Measurements from ENCODE around the gene GRK5.

Gene GRK5

DNA sequence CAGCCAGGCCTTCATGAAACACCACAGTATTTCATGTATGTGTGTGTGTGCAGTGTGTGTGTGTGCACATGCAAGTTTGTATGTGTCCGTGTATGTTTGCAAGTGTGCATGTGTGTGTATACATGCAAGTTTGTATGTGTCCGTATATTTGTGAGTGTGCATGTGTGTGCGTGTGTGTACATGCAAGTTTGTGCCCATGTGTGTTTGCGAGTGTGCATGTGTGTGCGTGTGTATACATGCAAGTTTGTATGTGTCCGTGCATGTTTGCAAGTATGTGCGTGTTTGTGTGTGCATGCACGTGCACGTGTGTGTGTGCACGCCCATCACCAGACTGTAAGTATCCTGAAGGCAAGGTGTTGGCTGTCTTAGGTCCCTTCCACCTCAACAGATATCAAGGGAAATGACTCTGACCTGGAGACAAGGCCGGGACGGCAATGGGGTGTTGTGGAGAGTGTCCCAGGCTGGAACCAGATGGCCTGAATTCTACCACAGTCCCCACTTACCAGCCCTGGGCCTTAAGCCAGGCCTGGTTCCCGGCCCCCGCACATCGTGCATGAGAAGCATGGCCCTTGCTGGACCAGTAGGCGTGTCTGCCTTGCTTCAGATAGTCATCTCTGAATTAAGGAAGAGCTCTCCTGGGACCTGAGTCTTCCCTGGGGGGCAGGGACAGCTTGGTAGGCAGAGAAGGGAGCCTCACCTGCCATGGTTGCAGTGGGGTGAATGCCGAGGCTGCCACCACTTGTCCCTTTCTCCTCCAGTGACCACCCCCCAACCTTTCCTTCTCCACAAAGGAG lies 140.0 kb downstream of the GRK5 start:
- no peak for DNase-seq

DNA sequence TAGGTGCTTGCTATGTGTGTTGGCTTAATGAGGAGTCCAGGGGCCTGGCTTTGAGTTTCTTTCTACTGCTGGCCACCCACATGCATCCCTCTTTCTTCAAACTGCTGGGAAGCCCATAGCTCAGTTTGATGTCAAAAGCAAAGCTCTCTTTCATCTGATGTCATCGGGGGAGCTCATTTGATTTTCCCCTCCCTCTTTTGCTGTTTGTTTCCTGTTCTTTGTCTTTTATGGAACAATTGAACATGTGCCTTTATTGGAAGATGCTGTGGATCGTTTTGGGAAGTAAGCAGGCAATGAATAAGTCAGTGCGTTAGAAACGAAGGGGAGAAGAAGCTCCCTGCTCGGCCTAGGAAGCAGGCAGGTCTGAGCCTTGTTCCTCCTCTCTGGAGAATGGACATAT lies 140.7 kb downstream of the GRK5 start:
- no peak for DNase-seq

DNA sequence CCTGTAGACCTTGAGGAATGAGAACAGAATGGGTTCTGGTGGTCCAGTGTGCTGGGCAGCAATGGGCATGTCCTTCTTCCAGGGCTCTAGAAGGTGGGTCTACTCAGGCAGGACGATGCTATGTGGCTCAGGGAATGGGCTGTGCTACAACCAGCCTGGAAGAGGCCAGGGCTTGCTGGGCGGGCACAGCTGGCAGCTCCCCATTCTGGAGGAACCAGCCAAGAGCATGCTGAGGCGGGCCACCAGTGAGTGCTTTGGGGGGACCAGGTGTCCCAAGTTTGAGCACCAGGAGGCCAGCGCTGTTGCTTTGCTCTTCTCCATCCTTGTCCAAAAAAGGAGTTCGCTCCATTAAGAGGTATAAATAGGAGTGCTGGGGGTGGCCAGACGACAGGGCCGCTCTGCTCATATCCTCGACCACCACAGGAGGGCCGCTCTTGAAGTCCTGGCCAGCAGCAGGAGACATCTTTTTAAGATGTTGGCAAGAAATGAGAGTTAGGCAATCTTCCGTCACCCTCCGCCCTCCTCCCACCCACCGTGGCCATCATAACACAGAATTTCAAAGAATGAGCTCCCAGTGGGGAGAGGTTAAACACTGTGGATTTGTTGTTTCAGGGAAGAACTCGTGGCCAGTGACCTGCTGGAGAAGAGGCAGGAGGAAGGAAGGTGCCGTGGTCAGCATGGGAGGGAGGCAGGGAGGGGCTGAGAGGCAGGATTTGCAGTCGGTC lies 141.3 kb downstream of the GRK5 start:
- no peak for DNase-seq

DNA sequence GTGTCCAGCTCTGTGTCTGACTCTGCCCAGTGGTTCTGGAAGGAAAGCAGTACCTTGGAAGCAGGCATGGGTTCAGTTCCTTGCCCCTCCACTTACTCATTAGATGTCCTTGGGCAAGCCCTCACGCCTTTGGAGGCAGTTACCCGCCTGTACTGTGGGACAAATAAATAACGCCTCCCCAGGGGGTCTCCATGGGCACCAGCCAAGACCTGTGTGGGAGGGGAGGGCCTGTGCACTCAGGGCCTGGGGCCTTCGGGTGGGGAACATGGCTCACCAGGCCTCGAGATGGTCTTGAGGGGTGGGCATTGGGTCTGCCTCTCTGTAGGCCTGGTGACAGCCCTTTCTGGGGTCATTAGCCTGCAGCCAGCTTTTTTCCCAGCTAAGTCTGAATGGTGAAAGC lies 142.0 kb downstream of the GRK5 start:
- DNase-seq, result no peak

DNA sequence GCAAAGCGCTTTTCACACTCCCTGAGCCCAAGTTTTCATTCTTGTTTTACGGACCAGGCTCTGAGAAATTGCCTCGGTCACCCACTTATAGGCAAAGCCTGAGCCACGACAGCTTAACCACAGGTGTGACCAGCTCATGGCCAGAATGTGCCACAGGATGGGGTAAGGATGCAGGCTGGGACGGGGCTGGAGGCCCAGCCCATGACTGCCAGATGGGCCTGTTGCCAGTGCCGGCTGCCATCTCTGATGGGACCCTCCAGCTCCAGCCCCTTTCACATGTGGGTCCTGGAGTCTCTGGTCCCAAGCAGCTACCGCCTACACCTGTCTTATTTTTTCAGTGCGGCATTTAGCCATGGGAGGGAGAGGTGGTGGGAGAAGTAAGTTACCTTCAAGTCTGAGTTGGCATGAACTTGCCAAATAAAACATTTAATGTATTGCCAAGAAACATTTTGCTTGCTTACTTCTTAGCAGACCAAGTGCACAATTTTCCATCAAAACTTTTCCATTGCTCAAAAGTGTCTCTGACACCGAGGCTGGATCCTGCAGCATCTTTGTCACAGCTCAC lies 142.6 kb downstream of the GRK5 start:
- DNase-seq, result no peak

DNA sequence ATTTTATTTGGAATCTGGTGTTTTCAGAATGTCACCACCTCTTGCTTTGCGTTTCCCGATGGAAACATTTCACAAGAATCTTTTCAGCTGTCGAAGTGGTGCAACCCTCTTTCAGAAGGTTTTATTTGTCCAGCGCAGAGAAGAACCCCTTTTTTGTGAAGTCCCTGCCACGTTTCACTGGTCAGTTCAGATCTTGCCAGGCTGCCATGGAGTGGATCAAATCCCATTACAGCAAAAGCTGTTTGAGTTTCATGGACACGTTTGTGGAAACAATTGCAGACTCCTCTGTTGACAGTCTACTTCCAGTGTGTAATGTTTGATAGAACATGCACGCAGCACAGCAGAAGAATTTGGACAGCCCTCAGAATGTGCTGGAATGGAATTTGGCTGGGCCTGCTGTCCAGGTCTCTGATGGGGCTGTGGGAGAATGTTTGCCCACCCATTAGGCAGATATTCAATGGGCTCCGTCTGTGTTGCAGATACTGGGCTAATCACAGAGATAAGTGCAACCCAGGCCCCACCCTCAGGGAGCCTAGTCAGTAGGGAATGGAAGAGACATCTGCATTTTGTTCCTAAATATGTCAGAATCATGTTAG lies 143.2 kb downstream of the GRK5 start:
- DNase-seq, result no peak

DNA sequence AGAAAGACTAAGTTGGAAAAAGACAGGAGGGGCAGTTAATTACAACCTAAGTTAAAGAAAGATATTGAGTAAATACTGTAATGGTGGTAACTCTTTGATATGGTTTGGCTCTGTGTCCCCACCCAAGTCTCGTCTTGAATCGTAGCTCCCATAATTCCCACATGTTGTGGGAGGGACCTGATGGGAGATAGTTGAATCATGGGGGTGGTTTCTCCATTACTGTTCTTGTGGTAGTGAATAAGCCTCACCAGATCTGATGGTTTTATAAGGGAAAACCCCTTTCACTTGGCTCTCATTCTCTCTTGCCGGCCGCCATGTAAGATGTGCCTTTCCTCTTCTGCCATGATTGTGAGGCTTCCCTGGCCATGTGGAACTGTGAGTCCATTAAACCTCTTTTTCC lies 143.8 kb downstream of the GRK5 start:
- no peak for DNase-seq

DNA sequence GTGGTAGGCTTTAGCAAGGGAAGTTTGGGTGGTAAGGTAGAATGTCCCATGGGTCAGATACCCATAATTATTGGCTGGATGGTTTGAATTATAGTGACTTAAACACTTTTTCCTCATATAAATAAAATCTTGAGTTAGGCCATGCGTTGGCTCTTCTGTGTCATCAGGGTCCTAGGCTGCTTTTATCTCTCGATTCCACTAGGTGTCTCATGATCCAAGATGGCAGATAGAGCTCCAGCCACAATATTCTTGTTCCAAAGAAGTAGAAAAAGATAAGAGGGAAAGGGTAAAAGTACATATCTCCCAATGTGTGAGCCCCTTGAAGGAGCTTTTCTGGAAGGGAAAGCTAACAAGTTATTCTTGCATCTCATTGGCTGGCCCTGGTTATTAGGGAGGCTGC lies 144.7 kb downstream of the GRK5 start:
- no peak for DNase-seq

DNA sequence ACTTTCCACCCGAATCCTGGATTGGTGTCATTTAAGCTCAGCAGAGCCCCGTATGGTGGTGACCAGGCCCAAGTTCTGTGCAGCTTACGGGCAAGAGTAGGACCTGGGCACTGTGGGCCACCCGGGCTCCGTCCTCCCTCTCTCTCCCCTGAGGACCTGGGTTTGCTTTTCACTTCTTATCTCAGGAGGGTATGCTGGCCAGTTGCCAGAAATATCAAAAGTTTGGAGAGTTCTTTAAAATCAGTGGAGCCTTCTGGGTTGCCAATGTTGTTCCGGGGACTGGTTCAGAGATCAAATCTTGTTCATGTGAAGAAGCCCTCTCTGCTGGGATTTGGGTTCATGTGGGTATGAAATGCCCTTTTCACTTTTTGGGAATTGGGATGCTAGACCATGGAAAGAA lies 145.4 kb downstream of the GRK5 start:
- no peak for DNase-seq

DNA sequence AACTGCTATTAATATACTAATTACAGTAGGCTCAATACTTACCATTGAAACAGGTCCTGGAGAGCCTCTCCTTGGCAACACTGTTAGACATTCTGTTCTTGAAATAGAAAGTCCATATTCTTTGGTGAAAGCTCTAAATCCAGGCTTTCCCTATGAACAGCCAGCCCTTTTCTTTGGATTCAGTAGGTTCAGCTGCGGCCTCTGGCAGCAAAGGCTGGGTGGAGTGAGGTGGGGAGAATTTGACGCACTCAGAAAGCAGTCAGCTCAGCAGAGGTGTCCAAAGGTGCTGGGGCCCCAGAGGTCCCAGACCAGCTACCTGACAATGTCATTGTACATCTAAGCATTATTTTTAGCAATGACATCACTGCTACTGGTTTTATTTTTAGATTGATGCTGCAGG lies 146.1 kb downstream of the GRK5 start:
- no peak for DNase-seq

DNA sequence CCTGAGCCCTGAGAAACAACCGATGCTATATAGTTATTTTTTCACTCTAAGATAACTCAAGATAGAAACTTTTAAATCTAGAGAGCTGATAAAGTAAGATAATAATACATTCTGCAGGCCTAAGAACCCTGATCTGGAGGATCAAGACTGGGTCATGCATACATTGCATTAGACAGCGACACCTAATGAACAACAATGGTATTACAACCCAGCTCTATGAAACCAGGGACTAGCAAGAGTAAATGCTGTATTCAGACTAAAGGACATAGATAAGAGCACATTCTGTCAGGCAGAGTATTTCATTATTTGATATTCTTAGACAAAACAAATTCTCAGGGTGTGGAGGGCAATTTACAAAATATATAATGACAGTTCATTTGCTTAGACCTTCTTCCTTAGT lies 148.6 kb downstream of the GRK5 start:
- no peak for DNase-seq

DNA sequence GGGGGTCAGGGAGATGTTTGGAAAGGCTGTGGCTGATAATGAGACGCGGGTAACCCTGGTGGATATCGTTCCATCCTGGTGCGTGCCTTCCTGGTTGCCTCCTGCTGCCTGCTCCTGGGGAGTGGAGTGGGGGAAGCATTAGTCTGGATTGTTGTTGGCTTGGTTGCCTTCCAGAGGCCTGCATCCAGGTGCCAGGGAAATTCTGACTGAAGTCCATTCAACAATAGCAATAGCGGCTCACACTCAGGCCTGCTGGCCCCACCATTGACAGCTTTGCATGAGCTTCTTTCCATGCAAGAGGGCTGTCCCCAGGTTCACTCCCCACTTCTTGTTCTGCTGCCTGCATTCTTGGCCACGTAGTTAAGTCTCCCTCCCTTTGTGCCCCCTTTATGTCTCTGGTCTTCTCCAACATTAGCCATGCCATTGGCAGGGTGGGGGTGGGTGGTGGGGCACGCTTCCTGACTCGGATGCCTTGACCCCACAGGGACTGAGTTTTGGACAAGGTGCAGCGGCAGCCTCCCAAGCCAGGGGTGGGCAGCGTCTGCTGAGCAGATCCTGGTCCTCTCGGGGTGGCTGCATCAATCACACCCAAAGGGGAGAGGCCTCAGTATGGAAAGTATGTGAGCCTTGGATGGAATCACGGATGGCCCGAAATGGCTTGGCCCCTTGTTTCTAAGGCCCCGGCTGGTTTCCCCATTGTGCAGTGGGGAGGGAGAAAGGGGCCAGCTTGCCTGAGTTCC lies 150.2 kb downstream of the GRK5 start:
- DNase-seq, result no peak

DNA sequence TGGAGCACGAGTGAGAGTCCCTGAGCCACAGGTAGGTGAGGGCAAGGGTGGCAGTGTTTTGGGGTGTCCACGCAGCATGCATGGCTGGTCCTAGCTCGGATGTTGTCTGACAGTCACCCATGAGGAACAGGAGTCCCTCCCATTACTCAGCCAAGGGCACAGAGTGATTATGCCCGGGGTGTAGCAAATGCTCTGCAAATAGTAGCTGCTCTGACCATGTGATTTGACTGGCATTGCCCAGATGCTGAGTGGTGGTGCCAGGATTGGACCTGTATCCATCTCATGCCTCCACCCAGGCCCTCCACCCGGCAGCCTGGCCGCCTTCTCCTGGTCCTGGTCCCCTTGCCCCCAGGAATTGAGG lies 150.8 kb downstream of the GRK5 start:
- no peak for DNase-seq

DNA sequence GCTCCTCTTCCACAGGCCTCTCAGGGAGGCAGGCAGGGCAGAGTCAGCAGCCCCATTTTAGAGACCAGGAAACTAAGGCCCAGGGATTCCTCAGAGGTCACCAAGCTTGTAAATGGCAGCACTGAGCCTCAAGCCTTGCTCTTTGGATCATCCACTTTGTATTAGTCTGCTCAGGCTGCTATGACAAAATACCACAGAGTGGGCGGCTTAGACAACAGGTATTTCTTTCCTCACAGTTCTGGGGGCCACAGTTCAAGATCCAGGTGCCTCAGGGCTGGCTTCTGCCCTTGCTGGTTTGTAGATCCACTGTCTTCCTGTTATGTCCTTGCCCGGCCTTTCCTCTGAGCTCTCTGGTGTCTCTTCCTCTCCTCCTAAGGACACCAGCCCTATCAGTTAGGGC lies 151.2 kb downstream of the GRK5 start:
- no peak for DNase-seq

DNA sequence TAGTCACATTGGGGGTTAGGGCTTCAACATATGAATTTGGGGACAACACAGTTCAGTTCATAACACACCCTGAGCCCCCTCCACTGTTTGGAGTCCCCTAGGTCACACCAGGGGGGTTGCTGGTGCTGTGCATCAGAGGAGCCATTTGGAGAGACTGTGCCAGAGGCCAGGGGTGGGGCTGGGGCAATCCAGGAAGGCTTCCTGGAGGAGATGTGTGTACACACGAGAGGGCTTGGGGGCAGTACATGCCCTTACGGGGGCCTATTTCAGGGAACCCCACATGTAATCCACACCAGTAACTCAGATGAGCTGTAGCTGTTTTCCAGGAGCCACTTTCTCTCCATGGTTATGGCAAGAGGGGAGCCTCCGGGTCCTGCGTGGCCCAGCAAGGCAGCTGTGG lies 151.7 kb downstream of the GRK5 start:
- no peak for DNase-seq

DNA sequence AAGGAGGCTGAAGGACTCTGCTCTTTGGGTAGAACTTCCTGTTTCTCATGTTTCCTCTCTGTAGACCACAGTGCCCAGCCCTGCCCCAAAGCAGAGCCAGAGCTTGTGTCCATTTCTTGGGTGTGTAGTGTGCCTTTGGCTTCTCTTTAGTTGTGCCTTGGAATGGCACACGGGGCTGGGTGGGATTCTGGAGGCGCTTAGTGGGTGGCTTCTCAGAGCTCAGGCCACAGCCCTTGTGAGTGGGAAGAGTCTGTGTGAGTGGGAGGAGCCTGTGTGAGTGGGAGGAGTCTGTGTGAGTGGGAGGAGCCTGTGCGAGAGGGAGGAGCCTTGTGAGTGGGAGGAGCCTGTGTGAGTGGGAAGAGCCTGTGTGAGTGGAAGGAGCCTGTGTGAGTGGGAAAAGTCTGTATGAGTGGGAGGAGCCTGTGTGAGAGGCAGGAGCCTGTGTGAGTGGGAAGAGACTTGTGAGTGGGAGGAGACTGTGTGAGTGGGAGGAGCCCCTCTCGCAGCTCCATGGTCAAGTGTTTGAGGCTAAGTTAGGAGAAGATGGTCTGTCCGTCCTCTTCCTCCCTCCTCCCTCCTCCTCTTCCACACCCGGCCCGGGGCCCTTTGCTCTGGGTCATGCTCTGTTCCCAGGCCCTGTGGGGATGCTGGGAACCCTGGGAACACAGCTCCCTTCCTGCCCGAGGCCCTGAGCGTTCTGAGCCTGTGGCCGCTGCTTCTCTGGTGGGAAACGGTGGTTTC lies 153.0 kb downstream of the GRK5 start:
- peak in 1 of 2 experiments; percentile 30 for DNase-seq

DNA sequence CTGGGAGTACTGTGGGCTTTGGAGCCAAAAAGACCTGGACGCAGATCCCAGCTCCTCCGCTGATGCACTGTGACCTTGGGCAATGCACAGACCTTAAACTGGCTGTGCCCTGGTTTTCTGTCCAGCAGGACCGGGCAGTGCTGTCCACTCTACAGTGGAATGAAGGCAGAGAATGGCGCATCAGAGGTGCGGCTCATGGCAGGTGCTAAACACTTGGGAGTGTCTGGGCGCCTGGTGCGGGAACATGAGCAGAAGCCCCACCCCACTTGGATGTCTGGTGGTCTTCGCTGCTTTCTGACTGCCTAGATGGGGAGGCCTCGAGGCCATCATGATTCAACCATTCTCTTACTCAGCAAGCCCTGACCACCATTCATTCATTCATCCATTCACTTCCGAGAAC lies 153.7 kb downstream of the GRK5 start:
- no peak for DNase-seq

DNA sequence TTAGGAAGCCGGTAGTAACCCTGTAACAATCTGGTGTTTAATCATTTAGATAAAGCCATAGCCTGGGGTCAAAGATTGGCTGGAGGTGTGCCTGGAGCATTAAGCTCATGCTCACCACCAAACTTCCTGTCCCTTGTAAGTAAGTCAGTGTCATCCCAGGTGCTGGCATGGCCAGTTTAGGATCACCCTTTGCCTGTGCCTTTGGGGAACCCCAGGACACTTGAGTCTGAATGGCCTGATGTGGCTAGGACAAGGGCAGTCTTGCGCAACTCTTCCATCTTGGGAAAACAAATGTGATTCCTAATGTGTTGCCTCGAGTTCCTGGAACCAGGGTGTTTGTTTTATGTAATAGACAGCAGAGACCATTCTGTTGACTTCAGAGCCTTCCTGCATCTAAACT lies 154.8 kb downstream of the GRK5 start:
- DNase-seq, result no peak

DNA sequence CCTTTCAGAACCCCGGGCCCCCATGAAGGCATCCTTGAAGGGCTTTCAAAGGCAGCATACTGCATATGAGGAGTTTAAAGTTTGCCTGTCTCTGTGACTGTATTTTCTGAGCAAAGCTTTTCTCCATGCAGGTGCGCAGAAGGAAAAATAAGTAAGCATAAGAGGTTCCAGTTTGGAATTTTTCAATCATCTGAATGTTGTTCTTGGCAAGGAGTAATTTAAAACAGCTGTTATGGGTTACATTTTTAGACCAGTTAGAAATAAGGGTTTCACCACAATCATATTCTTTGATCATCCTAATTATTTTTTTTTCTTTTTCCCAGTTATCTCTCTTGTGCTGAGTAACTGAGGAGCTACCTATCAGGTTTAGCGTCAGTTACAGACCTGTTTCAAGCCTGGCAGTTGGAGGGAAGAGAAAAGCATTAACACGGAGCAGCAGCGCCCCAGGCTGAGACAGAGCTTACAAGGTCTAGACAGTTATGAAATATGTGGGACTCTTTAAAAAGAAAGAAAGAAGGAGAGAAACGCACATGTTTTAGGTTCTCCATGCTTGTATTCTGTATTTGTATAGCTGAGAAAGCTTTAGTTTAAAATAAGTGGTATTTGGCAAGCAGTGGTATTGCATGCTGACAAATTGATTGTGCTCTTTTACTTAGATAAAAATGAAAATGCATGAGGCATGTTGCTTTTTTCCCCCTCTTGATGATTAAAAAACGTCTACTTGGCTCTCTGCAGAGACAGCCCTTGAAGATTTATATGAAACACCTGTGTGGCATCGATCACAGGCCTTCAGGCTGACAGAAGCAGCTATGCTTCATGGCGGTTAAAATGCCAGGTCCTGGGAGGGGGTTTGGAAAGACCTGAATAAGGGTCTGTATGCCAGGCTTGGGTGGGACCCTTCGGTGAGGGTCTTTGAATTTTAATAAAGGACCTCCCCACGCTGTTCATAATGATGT lies 157.6 kb downstream of the GRK5 start:
- no peak for DNase-seq

DNA sequence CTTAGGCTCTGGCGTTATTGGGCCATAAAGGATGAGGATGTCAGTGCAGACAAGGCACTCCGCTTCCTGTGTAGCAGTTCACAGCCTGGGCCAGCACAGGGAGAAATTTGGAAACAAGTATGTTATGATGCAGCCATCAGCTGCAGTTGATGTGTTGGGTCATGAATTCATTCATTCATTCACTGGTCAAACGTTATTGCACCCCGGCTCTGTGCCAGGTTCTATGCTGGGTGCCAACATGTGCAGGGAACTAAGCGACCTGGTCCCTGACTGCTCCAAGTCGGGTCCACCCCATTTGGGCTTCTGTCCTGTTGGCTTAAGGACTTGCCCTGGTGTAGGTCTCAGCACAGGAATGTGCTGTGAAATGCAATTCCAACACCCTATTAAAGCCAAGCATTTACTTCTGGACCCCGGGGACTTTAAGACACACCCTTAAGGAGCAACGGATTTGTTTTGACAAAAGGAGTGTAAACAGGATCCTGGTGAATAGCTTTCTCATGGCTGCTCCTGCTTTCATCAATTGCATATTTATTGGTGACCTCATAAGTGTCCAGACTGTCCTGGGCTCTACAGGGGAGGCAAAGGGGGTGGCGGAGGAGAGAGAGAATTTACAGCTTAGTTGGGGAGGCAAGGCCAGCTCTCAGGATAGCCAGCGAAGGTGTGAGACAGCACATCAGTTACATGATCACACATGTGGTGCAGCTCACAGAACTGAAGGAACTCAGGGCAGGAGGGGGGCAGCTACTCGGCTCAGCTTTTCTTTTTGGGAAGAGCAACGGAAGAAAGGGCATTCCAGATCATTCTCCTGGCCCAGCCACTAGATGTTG lies 158.6 kb downstream of the GRK5 start:
- no peak for DNase-seq

Measured in stimulated activated CD4-positive, alpha-beta T cell treated with anti-CD3 and anti-CD28 coated beads, Interleukin-4, amount 100 ng/mL, for 4 hours (primary cell).